HepG2 (cell line): Measurements from ENCODE around the gene WDR18. TPM values are rescaled to one million over a fixed set of nuclear protein-coding genes. Genes with fewer than 3 reads are reported as not detected.

Experiments
- ATAC-seq: fragments of 200-7000 bp; cut with Tn5 transposase; 3 replicates; pipeline ENCODE4 v1.9.1; 2020; ENCODE audit warnings: mild to moderate bottlenecking, moderate library complexity
- BruUV-seq: library from RNA; stranded (reverse); fragments of 400-500 nt; replicated peaks from 2 replicates; lab custom pipeline; 2021; lab: Mats Ljungman, UMichigan
- CTCF ChIA-PET: fragments of 300-600 bp; formaldehyde crosslinking; extraction: SDS; loops from one replicate; lab custom pipeline; 2021; ENCODE audit warnings: low total read pairs, inconsistent platforms, low intra/inter-chr PET ratio; lab: Yijun Ruan, JAX
- POLR2A ChIA-PET: fragments of 350-600 bp; sonication (Branson Sonifier 250); formaldehyde crosslinking; loops from one replicate; lab custom pipeline; 2020; ENCODE audit warnings: antibody characterized with exemption, inconsistent platforms; lab: Yijun Ruan, JAX
- DNase-seq: peaks from one replicate; pipeline ENCODE4 v3.0.0-alpha.2; 2015; ENCODE audit warnings: low spot score
- FAIRE-seq: peaks from 3 replicates; lab custom pipeline; 2011; peaks lifted over from hg19 to GRCh38; lab: Jason Lieb, UNC
- H2AFZ ChIP-seq: one replicate; pipeline ENCODE4 v1.6.1; 2011; ENCODE audit warnings: low read length, inconsistent platforms
- H3K27ac ChIP-seq: fragments of 300-600 bp; 3 replicates; pipeline ENCODE4 v1.8.0; 2011; ENCODE audit warnings: mixed run types, mild to moderate bottlenecking, mixed read lengths, low read length, inconsistent platforms; ENCODE audit not compliant: insufficient read depth; ENCODE audit errors: extremely low read length
- H3K27me3 ChIP-seq, 2 experiments: fragments of 200-600 bp in 1 of 2; 2 replicates in 1 of 2; 3 replicates in 1 of 2; pipeline versions ENCODE4 v1.6.0 to v1.8.0; 2011; ENCODE audit warnings: low read length in 2 of 2, mild to moderate bottlenecking in 2 of 2, moderate library complexity in 2 of 2, inconsistent platforms in 1 of 2; ENCODE audit not compliant: insufficient read depth in 2 of 2, control insufficient read depth in 1 of 2
- H3K36me3 ChIP-seq, 2 experiments: fragments of 200-600 bp in 1 of 2; replicated peaks in 1 of 2; 2 replicates in 1 of 2; 3 replicates in 1 of 2; pipeline versions ENCODE4 v1.5.1 to v1.8.0; 2011; ENCODE audit warnings: low read length in 2 of 2, inconsistent platforms in 1 of 2; ENCODE audit not compliant: insufficient read depth in 2 of 2, control insufficient read depth in 1 of 2
- H3K4me1 ChIP-seq: 2 replicates; pipeline ENCODE4 v1.5.1; 2012; ENCODE audit warnings: low read length, inconsistent platforms; ENCODE audit not compliant: insufficient read depth
- H3K4me2 ChIP-seq: 2 replicates; pipeline ENCODE4 v1.6.0; 2011; ENCODE audit warnings: low read depth, low read length, inconsistent platforms
- H3K4me3 ChIP-seq, 3 experiments: fragments of 200-600 bp in 1 of 3; sonication (generic), shearing (Covaris generic) in 1 of 3; replicated peaks in 1 of 3; 2 replicates each; pipeline ENCODE4 v1.5.1; 2011 to 2016; ENCODE audit warnings: low read length in 3 of 3, inconsistent platforms in 2 of 3, low read depth in 2 of 3, mild to moderate bottlenecking in 2 of 3, control low read depth in 1 of 3, mixed read lengths in 1 of 3; ENCODE audit not compliant: insufficient read depth in 1 of 3
- H3K79me2 ChIP-seq: one replicate; pipeline ENCODE4 v1.6.1; 2011; ENCODE audit warnings: low read length, inconsistent platforms; ENCODE audit not compliant: insufficient read depth
- H3K9ac ChIP-seq: 2 replicates; pipeline ENCODE4 v1.6.0; 2011; ENCODE audit warnings: mild to moderate bottlenecking, low read depth, low read length, inconsistent platforms; ENCODE audit not compliant: insufficient read depth
- H3K9me3 ChIP-seq: 2 replicates; pipeline ENCODE4 v1.5.1; 2012; ENCODE audit warnings: mild to moderate bottlenecking, low read length
- H4K20me1 ChIP-seq: 2 replicates; pipeline ENCODE4 v1.6.0; 2011; ENCODE audit warnings: inconsistent platforms, mild to moderate bottlenecking, low read length, moderate library complexity; ENCODE audit not compliant: insufficient read depth
- AGO2 ChIP-seq: fragments of 200-400 bp; formaldehyde crosslinking; optimal IDR thresholded peaks from 2 replicates; pipeline ENCODE3; 2017; ENCODE audit warnings: mild to moderate bottlenecking, low read depth, low read length, moderate library complexity
- AKAP8 ChIP-seq: sonication (generic); formaldehyde crosslinking; IDR thresholded peaks from 2 replicates; pipeline ENCODE4 v1.5.1; 2020; ENCODE audit warnings: mild to moderate bottlenecking, missing genetic modification reagents
- KLF11 ChIP-seq: IDR thresholded peaks from 2 replicates; pipeline ENCODE4 v1.6.1; 2016; ENCODE audit warnings: missing compliant biosample characterization
- SIN3B ChIP-seq: fragments of 150-350 bp; IDR thresholded peaks from 2 replicates; pipeline ENCODE4 v1.6.1; 2014; ENCODE audit warnings: low read length
- SMAD1 ChIP-seq: sonication (generic); formaldehyde crosslinking; IDR thresholded peaks from 2 replicates; pipeline ENCODE4 v1.4.0; 2020; ENCODE audit warnings: missing genetic modification reagents, low read depth, mild to moderate bottlenecking, borderline replicate concordance
- SOX6 ChIP-seq, 2 experiments: fragments of 450-650 bp in 1 of 2; sonication (generic) in 1 of 2; formaldehyde crosslinking in 1 of 2; IDR thresholded peaks; 2 replicates each; pipeline versions ENCODE4 v1.4.0 to v1.6.1; 2017 to 2020; ENCODE audit warnings: antibody characterized with exemption in 1 of 2, mild to moderate bottlenecking in 1 of 2, missing genetic modification reagents in 1 of 2
- ZNF335 ChIP-seq: sonication (generic); formaldehyde crosslinking; IDR thresholded peaks from 2 replicates; pipeline ENCODE4 v1.4.0; 2020; ENCODE audit warnings: missing genetic modification reagents
- ZNF570 ChIP-seq: sonication (generic); formaldehyde crosslinking; IDR thresholded peaks from 2 replicates; pipeline ENCODE4 v1.4.0; 2020; ENCODE audit warnings: mild to moderate bottlenecking, missing genetic modification reagents, borderline replicate concordance
- ZSCAN12 ChIP-seq: sonication (generic); formaldehyde crosslinking; IDR thresholded peaks from 2 replicates; pipeline ENCODE4 v1.9.0; 2021; ENCODE audit warnings: mild to moderate bottlenecking, missing genetic modification reagents
- WGBS: methylation state at CpG from one replicate; pipeline ENCODE4 v1.1.6; 2017; ENCODE audit warnings: low lambda C conversion rate; 5-methylcytosine and 5-hydroxymethylcytosine counted together
- in situ Hi-C: cut with HindIII; loops from 2 replicates; pipeline ENCODE4 v1.10.0; 2017; ENCODE audit warnings: low pct_unique_long_range_greater_than_20kb; ENCODE audit not compliant: extremely low pct_ligation_motif_present
- intact Hi-C: fragments of 100-400 bp; cut with micrococcal nuclease; formaldehyde crosslinking; loops from one replicate; pipeline ENCODE4 v1.10.0; 2022; ENCODE audit not compliant: unreplicated experiment
- polyA plus RNA-seq, 8 experiments: library from polyadenylated mRNA; depleted of rRNA in 3 of 8; stranded (reverse) in 7 of 8; unstranded in 1 of 8; fragments of >200 nt; fragmentation: Illumina TruSeq in 4 of 8; extraction: Trizol in 4 of 8; gene quantifications; 2 replicates each; pipeline versions ENCODE4 v1.2.1 to v1.2.3, GENCODE V29; 2011 to 2016; ENCODE audit warnings: low read depth in 4 of 8, missing spikeins in 1 of 8, mixed read lengths in 1 of 8; ENCODE audit not compliant: insufficient read depth in 1 of 8
- total RNA-seq, 5 experiments: library from RNA; depleted of rRNA; stranded (reverse); fragments of >200 nt; fragmentation: Illumina TruSeq; extraction: Trizol; gene quantifications; 2 replicates each; pipeline ENCODE4 v1.2.3, GENCODE V29; 2016; ENCODE audit warnings: low read depth in 1 of 5

The WDR18 gene
- total and polyA plus RNA-seq, 2 of the 13 experiments (the other 11 are each of a cell fraction or from before 2014, with no cell fraction given) = 36.4 to 47.6 TPM

DNA sequence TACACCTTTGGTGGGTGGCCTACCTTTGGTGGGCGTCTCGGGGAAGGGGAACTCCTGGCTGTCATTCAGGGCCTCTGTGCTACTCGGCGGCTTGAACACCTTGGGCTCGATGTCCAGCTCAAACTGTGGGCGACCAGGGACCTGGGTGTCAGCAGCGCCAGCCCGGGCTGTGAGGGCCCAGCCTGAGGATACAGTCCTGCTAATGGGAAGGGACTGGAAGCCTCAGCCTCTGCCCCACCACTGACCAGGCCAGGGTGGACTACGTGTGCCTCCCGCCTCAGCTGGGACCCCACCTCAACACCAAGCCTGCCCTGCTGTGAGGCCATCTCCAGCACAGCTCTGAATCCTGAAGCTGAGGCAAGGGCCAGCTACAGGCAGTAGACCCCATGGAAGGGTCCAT, 29.1 kb downstream of the WDR18 start:
- FAIRE-seq (no peak), DNase-seq (no peak), ATAC-seq (no peak)
- Histone ChIP-seq H3K79me2 (peaks cover 33% of the 10 kb centered on the region), H4K20me1 (peaks cover 13% of the 10 kb centered on the region; the same call in 1 of the 2 replicates), H3K36me3 (peaks cover 15 to 18% of the 10 kb centered on the region in 2 experiments; a peak in 3 of 5 replicates), H3K27ac (no peak overlapping the region), H3K4me1 (peaks cover 21% of the 10 kb centered on the region), H3K9ac (no peak overlapping the region), H2AFZ (no peak overlapping the region), H3K9me3 (no peaks in the 10 kb centered on the region), H3K4me2 (no peak overlapping the region), H3K27me3 (no peaks in the 10 kb centered on the region), H3K4me3 (no peak overlapping the region)
- no CpG with 5 or more reads among the region's 10 CpGs for WGBS
- intact Hi-C loops = no loop called here
- no TSS peak for BruUV-seq
- no peak for TF ChIP-seq KLF11
- no peak for TF ChIP-seq SMAD1
- no peak for TF ChIP-seq ZSCAN12 (CRISPR knock-in tag)
- TF ChIP-seq AGO2 = no peak
- no peak for TF ChIP-seq SIN3B
- no peak for TF ChIP-seq SOX6 (IDR thresholded peaks at IDR 0.05)
- no peak for TF ChIP-seq SOX6 (CRISPR knock-in tag; IDR thresholded peaks at IDR 0.05)
- TF ChIP-seq ZNF570 (CRISPR knock-in tag) = no peak
- ChIA-PET POLR2A (no interaction called here), CTCF (no interaction called here)
- in situ Hi-C loops = no loop called here

DNA sequence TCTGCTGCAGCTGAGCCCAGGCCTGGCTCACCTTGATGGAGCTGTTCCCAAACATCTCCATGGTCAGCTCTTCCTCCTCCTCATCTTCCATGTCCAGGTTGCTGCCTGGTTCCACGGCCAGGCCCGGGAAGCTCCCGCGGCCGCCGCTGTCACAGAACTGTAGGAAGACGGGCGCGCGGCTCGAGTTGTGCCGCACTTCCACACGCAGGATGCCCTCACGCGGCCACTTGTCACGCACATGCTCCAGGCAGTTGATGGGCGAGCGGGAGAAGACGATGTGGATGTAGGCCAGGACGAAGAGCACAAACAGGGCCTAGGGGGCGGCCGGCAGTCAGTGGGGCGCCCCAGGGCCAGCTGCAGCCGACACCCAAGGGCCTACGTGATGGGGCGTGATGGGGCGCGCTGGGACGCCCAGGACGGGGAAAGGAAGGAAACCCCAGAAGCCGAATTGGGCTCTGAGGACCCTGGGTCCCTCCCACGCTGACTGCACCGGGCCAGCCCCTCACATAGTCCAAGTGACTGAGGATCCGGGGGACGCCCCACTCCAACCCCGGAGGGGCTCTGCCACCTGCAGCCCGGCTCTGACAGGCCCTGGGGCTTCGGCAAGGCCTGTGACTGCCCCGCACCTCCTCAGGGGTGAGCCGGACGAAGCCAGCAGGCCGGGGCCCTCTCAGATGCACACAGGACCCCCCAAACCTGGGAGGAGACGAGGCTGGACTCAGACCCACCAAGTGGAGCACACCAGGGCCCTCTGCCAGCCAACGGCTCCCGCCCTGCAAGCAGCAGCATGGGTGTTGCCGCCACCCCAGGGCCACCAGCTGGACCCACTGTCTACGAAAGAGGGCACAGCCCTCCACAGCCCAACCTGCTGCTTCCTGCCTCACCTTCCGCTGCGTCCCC, 30.3 kb downstream of the WDR18 start:
- ATAC-seq (no peak), DNase-seq (no peak), FAIRE-seq (no peak)
- Histone ChIP-seq H3K4me1 (peaks cover 33% of the 10 kb centered on the region), H4K20me1 (peaks cover 19% of the 10 kb centered on the region), H3K9me3 (no peaks in the 10 kb centered on the region), H3K4me2 (no peak overlapping the region), H3K36me3 (peaks cover 15 to 18% of the 10 kb centered on the region in 2 experiments; a peak in 3 of 5 replicates), H3K27ac (no peak overlapping the region), H3K27me3 (no peaks in the 10 kb centered on the region), H3K79me2 (peaks cover 45% of the 10 kb centered on the region), H3K9ac (no peak overlapping the region), H3K4me3 (no peak overlapping the region), H2AFZ (no peak overlapping the region)
- POLR2A ChIA-PET = no interaction called here
- TF ChIP-seq ZNF335 (CRISPR knock-in tag) (no peak), AKAP8 (peak; percentile 57; the same call in 1 of the 2 replicates), AGO2 (peak; percentile 51)
- 96% methylated on average over 29 of the region's 49 CpGs for WGBS
- no TSS peak for BruUV-seq
- in situ Hi-C loops (no loop called here), intact Hi-C loops (no loop called here)
- CTCF ChIA-PET = no interaction called here
